PC-9 (cell line): ENCODE measurements around the gene MIA3. TPM values are rescaled to one million over a fixed set of nuclear protein-coding genes. Genes with fewer than 3 reads are reported as not detected.

Source experiments
- Bru-seq: library from RNA; stranded (reverse); fragments of 400-500 nt; gene quantifications from one replicate; lab custom pipeline; 2021; lab: Mats Ljungman, UMichigan
- BruChase-seq, 2 experiments: library from RNA; stranded (reverse); fragments of 400-500 nt; gene quantifications; one replicate each; lab custom pipeline; 2021; lab: Mats Ljungman, UMichigan
- BruUV-seq: library from RNA; stranded (reverse); fragments of 400-500 nt; replicated peaks from 2 replicates; lab custom pipeline; 2021; lab: Mats Ljungman, UMichigan
- CTCF ChIA-PET: fragments of 300-600 bp; sonication (Branson Sonifier 250); formaldehyde crosslinking; loops from one replicate; lab custom pipeline; 2022; ENCODE audit warnings: antibody characterized with exemption; lab: Charles Lee
- POLR2A ChIA-PET: fragments of 300-600 bp; sonication (Branson Sonifier 250); formaldehyde crosslinking; loops from one replicate; lab custom pipeline; 2022; ENCODE audit warnings: antibody characterized with exemption; ENCODE audit not compliant: unreplicated experiment; lab: Charles Lee
- DNase-seq, 2 experiments: peaks; one replicate each; pipeline versions ENCODE4 v3.0.0 to v3.0.0-alpha.2; 2015 to 2022; ENCODE audit warnings: mixed read lengths in 1 of 2
- H2AFZ ChIP-seq: fragments of 200-600 bp; sonication (generic); 2 replicates; pipeline ENCODE4 v1.8.1; 2017; ENCODE audit warnings: antibody characterized with exemption
- H3F3A ChIP-seq: fragments of 200-600 bp; sonication (generic); 2 replicates; pipeline ENCODE4 v1.8.1; 2017; ENCODE audit warnings: antibody characterized with exemption, mild to moderate bottlenecking, low read depth; ENCODE audit not compliant: insufficient read depth
- H3K27ac ChIP-seq: fragments of 200-600 bp; sonication (generic); 2 replicates; pipeline ENCODE4 v1.6.1; 2016; ENCODE audit warnings: mixed run types
- H3K27me3 ChIP-seq: fragments of 200-600 bp; sonication (generic); 2 replicates; pipeline ENCODE4 v1.6.1; 2016; ENCODE audit warnings: low read depth, mixed run types; ENCODE audit not compliant: insufficient read depth
- H3K36me3 ChIP-seq: fragments of 200-600 bp; sonication (generic); 2 replicates; pipeline ENCODE4 v1.6.1; 2016; ENCODE audit warnings: low read depth, mixed run types
- H3K4me1 ChIP-seq: fragments of 200-600 bp; sonication (generic); replicated peaks from 2 replicates; pipeline ENCODE4 v1.6.1; 2016; ENCODE audit warnings: mixed run types; ENCODE audit not compliant: insufficient read depth
- H3K4me2 ChIP-seq: fragments of 200-600 bp; sonication (generic); 2 replicates; pipeline ENCODE4 v1.6.1; 2017; ENCODE audit warnings: mixed run types
- H3K4me3 ChIP-seq: fragments of 200-600 bp; sonication (generic); 2 replicates; pipeline ENCODE4 v1.6.1; 2016; ENCODE audit warnings: mixed run types
- H3K79me2 ChIP-seq: fragments of 200-600 bp; sonication (generic); 2 replicates; pipeline ENCODE4 v1.6.1; 2017; ENCODE audit warnings: low read depth, mixed run types
- H3K9me2 ChIP-seq: fragments of 200-600 bp; sonication (generic); 2 replicates; pipeline ENCODE4 v1.8.1; 2017; ENCODE audit warnings: mild to moderate bottlenecking; ENCODE audit not compliant: insufficient read depth
- H3K9me3 ChIP-seq: fragments of 200-600 bp; sonication (generic); 2 replicates; pipeline ENCODE4 v1.8.1; 2016; ENCODE audit warnings: low read depth; ENCODE audit not compliant: insufficient read depth
- H4K20me1 ChIP-seq: fragments of 200-600 bp; sonication (generic); 2 replicates; pipeline ENCODE4 v1.8.1; 2017; ENCODE audit not compliant: insufficient read depth
- CTCF ChIP-seq: fragments of 200-600 bp; sonication (generic); conservative IDR thresholded peaks from 2 replicates; pipeline ENCODE4 v1.6.1; 2017; ENCODE audit warnings: mixed run types, antibody characterized with exemption, mild to moderate bottlenecking, moderate library complexity
- EZH2 ChIP-seq: fragments of 200-600 bp; sonication (generic); IDR thresholded peaks from 2 replicates; pipeline ENCODE4 v1.8.0; 2017; ENCODE audit warnings: antibody characterized with exemption, low read depth
- intact Hi-C: fragments of 100-400 bp; cut with micrococcal nuclease; formaldehyde crosslinking; loops from one replicate; pipeline ENCODE4 v1.10.0; 2022; ENCODE audit not compliant: unreplicated experiment
- long read RNA-seq: library from polyadenylated mRNA; stranded (forward); transcript quantifications from one replicate; pipeline ENCODE4 v2.0.0, GENCODE V29; 2022
- total RNA-seq: library from RNA; stranded (reverse); gene quantifications from 2 replicates; pipeline ENCODE4 v1.2.3, GENCODE V29; 2021

MIA3 gene
- 61.3 and 65.1 TPM in 2 replicates for total RNA-seq
- Bru-seq, nascent RNA: percentile 76 among the genes with signal in this experiment
- BruChase-seq, experiment 1, labeled RNA remaining after a 2-hour chase: percentile 80 among the genes with signal in this experiment
- BruChase-seq, experiment 2, labeled RNA remaining after a 6-hour chase: percentile 83 among the genes with signal in this experiment
- long read RNA-seq, full-length matches to known transcripts: 22 of 33 reads
- long read RNA-seq, partial matches to known transcripts: 6 of 33 reads
- long read RNA-seq, other reads (novel, unspliced or antisense): 5 of 33 reads

GRCh38 chr1:222618001-222618879 is at the start of gene MIA3:
TSS of gene MIA3 (plus strand) at chr1:222618097. CDS start at chr1:222618111, 14 bp downstream.
- peak; percentile 21 to 39 for DNase-seq
- peaks cover 29% of the 10 kb centered on the region for H3K79me2 ChIP-seq
- 0 out of 2 replicates have a peak within 1 kb of the TSS, but pooled peaks have one; percentile 14 for H3K27ac ChIP-seq
- no peaks in the 10 kb centered on the region for H3K9me2 ChIP-seq
- BruUV-seq: no TSS peak
- POLR2A ChIA-PET: interaction anchor here (0.6 kb wide), 2 partner anchors 27 to 612 kb away, joined by 5 to 13 read pairs; no protein-coding TSS in a partner anchor
- CTCF ChIA-PET: interaction anchor here (0.7 kb wide), 1 partner anchor 9 kb away, joined by 4 read pairs; no protein-coding TSS in a partner anchor
- H3K9me3 ChIP-seq: no peaks in the 10 kb centered on the region; the same call in 1 of the 2 replicates
- H4K20me1 ChIP-seq: no peaks in the 10 kb centered on the region
- peaks cover 6% of the 10 kb centered on the region for H3K4me1 ChIP-seq
- H3F3A ChIP-seq: peaks cover 14% of the 10 kb centered on the region; the same call in 1 of the 2 replicates
- intact Hi-C loops: loop anchor here (1.0 kb wide), 1 partner anchor 153 kb away; no protein-coding TSS in a partner anchor
- H3K4me2 ChIP-seq: peak within 1 kb of the TSS; percentile 82
- H3K36me3 ChIP-seq: 0 out of 2 replicates have a peak, but pooled peaks cover 4% of the 10 kb centered on the region
- TF ChIP-seq CTCF: no peak
- H3K4me3 ChIP-seq: peak within 1 kb of the TSS; percentile 70
- H3K27me3 ChIP-seq: no peaks in the 10 kb centered on the region
- peak within 1 kb of the TSS; percentile 83 for H2AFZ ChIP-seq

GRCh38 chr1:222570837-222571236 is 47.1 kb upstream of the MIA3 start:
- Histone ChIP-seq H3K79me2 (no peaks in the 10 kb centered on the region), H3K9me2 (no peaks in the 10 kb centered on the region), H2AFZ (no peak overlapping the region), H3K4me3 (no peak overlapping the region), H3K4me1 (no peaks in the 10 kb centered on the region), H3K27ac (no peak overlapping the region), H3K4me2 (no peak overlapping the region), H4K20me1 (no peaks in the 10 kb centered on the region), H3K27me3 (no peaks in the 10 kb centered on the region), H3K36me3 (peaks cover 44% of the 10 kb centered on the region), H3F3A (no peaks in the 10 kb centered on the region), H3K9me3 (no peaks in the 10 kb centered on the region)
- ChIA-PET CTCF (no interaction called here), POLR2A (no interaction called here)
- DNase-seq: no peak
- no peak for TF ChIP-seq CTCF
- no peak for TF ChIP-seq EZH2
- intact Hi-C loops: no loop called here
- BruUV-seq: no TSS peak

GRCh38 chr1:222579316-222579715 is 38.6 kb upstream of the MIA3 start:
- Histone ChIP-seq H3K4me1 (peaks cover 19% of the 10 kb centered on the region), H3K79me2 (peaks cover 46% of the 10 kb centered on the region), H3K36me3 (peaks cover 61% of the 10 kb centered on the region), H3K9me3 (no peaks in the 10 kb centered on the region), H4K20me1 (0 out of 2 replicates have a peak, but pooled peaks cover 3% of the 10 kb centered on the region), H3K27me3 (no peaks in the 10 kb centered on the region), H3K27ac (no peak overlapping the region), H3F3A (peaks cover 13% of the 10 kb centered on the region), H3K4me2 (no peak overlapping the region), H3K9me2 (0 out of 2 replicates have a peak, but pooled peaks cover 4% of the 10 kb centered on the region), H3K4me3 (no peak overlapping the region), H2AFZ (no peak overlapping the region)
- intact Hi-C loops: no loop called here
- ChIA-PET POLR2A (no interaction called here), CTCF (no interaction called here)
- no TSS peak for BruUV-seq
- TF ChIP-seq EZH2 (no peak), CTCF (no peak)
- DNase-seq: no peak
